Inferior parietal cortex (tissue), 1 donor: ENCODE measurements around the gene BTRC.
A peak's percentile ranks its signal among the peaks of the same experiment; 100 is the strongest.
"Not testable (repeated sequence)": the region's sequence is repeated elsewhere in the genome, so short reads cannot be mapped to it uniquely, and the experiment has no call there.

Source experiments
- DNase-seq: peaks from one replicate; pipeline ENCODE4 v3.0.0-alpha.2; 2016; ENCODE audit errors: extremely low spot score

Gene BTRC

GRCh38 chr10:101353692-101354327, at the start of gene BTRC:
Gene BTRC (plus strand): TSS chr10:101354165. CDS start chr10:101354181, 16 bp downstream.
- peak; percentile 99 for DNase-seq

GRCh38 chr10:101304316-101304715, 49.6 kb upstream of the BTRC start:
- DNase-seq = no peak

DNA sequence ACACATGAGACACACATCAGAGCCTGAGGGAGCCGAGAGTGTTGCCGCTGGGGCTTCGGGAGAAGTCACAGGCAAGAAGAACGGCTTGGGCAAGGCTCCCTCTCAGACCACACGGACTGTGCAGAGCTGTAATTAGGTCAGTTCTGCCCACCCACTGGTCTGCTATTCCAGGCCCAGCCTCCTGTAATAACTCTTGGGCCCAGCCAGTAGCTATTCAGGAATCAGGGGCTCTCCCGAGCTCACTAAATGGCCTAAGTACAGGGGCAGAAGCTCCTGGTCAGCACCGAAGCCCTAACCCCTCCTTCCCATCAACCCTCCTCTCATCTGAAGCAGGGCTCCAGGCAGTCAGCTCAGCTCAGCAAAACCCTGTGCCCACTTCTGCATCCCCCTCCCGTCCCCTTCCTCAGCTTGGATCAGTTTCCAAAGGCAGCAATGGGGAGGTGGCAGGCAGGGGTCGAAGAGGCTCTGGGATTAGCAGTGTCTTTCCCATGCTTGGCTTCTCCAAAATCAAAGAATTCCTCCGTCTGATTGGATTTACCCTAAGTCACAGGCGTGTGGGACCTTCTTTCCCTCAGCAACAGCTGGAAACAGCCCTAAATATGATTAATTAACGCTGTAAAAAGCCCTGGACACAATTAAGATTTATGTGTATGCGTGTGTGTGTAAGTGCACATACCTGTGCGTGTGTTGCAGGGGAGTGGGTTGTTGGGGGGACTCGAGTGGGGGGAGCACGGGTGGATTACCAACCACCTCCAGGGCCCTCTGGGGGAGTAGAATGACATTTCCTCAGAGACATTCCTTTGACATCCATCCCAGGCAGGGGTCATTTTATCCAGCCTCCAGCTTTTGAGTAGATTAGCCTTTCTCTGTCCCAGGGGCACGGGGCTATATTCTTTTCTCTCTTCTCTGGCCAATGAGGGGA, 48.4 kb upstream of the BTRC start:
- DNase-seq = no peak

DNA sequence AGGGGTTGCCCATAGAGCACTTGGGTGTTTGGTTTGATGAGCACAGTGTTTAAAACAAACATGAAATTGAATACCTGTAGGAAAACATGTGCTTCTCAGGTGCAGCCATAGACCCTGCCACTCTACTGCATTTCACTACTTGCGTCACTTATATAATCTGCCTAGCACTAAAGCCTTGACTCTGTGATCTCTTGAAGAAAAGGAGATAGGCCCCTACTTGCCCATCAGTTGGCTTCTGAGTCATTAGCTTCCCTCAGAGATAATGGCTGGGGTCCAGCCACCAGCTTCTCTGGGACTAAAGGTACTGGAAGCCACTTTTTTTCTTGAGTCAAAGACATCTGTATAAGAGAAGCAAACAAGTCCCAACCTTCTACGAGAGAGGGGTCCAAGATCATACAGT, 45.9 kb upstream of the BTRC start:
- no peak for DNase-seq

DNA sequence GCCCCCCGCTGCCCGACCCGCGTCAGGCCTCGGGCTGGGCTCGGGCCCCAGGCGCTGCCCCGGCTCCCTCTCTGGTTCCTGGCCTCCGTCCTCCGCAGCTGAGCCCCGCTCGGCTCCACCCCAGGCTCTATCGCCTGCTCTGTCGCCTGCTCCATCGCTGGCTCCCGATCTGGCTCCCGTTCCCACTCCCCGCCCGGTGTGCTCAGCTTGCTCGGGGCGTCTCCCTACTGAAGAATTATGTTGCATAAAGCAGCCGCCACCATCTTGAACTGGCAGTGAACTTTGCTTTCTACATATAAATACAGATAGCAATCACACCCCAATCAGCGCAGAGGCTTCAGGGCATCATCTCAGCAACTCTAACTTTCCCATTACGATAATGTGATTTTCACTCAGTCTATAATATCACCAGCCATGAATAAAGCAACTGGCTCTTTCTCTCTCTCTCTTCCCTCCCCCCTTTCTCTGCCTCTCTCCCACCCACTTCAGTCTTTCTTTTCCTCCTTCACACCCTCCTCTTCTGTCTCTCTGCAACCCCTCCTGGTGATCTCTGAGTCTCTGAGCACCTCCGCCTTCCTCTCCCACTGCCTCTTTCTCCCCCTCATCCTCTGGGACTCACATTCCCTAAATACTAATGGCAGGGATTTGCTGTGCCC, 43.3 kb upstream of the BTRC start:
- no peak for DNase-seq

- DNase-seq = no peak
Measured at GRCh38 chr10:101311185-101312066, 42.5 kb upstream of the BTRC start.

GRCh38 chr10:101319241-101319915, 34.6 kb upstream of the BTRC start:
- peak; percentile 63 for DNase-seq

DNA sequence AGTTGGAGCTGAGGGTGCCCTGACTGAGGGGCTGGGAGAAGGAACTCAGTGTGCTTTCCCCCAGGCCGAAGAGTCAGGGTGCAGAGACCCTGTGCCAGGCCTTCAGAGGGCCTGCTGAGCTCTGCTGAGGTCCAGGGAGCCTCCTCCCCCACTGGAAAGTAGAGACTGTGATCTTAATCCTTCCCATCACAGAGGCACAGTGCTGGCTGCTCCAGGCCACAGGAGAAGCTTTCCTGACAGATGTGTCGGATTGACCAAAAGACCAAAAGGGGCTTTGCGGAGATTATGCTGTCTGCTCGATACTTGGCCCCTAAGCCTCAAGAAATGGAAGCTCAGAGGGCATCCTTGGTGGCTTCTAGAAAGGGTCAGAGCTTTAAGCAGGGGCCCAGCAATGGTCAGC, 32.9 kb upstream of the BTRC start:
- DNase-seq = no peak

DNA sequence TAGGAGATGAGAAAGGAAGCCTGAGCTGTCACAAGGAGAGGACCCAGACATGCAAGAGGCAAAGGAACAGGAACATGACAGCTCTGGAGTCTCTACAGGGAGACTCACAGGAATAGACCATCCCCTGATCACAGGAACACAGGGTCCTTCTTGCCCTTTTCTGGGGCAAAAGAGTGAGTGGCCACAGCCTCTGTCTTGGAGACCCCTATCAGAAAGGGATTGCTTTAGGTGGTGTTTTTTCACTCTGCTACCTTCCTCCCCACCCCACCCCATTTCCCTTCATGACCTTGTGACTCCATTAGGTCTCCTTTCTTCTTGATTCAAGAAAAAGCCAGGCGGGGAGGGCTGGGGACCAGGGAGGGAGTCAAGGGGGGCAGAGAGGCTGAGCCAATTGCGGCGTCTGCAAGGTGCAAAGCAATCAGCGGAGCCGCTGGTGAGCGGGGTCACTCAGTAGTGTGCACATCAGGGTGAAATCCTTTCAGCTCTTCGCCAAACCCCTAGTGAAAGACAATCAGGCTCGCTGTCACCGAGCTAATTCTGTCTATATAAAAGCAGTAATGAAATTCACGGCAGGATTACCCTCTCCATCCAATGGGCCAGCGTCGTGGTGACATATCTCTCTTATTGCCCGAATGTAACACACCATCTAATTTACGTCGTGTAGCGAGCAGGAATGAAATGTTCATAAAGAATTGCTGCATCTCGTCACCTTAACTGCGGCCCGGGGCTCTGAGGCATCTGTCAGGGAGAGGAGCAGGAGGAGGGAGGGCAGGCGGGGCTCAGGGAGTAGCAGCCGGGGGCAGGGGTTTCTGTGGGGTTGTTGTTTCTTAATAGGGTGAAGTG, 31.5 kb upstream of the BTRC start:
- DNase-seq = no peak

DNA sequence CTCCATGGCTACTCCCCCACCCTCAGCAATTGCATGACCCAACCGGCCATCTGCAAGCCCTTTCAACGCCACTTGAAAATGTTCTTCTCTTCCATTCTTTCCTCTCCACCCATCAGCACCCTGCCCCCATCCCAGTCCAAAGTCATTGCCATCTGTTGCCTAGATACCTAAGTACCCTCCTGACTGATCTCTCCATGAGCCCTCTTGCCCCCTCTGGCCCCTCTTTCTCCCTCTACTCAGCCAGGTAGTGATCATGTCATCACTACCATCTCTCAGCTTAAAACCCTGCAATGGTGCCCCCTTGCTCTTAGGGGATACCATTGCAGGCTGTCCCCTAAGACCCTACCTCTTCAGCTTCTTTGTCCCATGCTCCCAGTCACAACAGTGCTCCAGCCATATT, 30.5 kb upstream of the BTRC start:
- DNase-seq = no peak

- DNase-seq = not testable (repeated sequence)
Measured at GRCh38 chr10:101327454-101327853, 26.5 kb upstream of the BTRC start.

DNA sequence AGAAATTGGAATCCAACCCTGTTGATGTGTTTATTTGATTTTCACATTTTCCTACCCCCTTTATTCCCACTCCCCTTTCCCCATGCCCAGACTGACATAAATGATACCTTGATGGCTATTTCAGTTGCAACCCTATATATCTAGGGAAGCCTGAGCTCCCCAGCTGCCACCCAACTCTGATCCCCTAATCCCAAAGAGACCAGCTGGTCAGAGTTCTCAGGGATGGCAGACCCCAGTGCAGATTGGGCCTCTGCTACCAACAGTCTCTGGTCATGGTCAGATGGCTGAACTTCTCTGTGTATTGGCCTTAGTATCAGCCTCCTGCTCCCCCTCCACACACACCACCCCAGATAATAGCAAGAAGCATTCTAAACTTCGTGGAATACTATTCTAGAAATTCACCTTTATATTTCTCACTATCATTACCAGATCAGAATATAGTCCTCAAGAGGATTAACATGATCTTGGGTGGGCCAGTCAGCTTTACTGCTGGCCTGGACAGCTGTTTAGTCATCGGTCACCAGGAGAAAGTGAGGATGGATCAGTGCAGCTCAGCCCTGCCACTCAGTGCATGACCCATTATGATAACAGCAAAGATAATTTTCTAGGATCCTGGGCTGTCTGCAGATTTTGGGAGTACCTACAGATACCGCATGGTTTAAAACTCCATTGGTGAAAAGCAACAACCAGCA, 24.5 kb upstream of the BTRC start:
- DNase-seq = no peak

- peak; percentile 3 for DNase-seq
Measured at GRCh38 chr10:101330231-101330630, 23.7 kb upstream of the BTRC start.

- no peak for DNase-seq
Measured at GRCh38 chr10:101330631-101331225, 23.2 kb upstream of the BTRC start.

GRCh38 chr10:101331956-101332355, 22.0 kb upstream of the BTRC start:
- peak; percentile 11 for DNase-seq

DNA sequence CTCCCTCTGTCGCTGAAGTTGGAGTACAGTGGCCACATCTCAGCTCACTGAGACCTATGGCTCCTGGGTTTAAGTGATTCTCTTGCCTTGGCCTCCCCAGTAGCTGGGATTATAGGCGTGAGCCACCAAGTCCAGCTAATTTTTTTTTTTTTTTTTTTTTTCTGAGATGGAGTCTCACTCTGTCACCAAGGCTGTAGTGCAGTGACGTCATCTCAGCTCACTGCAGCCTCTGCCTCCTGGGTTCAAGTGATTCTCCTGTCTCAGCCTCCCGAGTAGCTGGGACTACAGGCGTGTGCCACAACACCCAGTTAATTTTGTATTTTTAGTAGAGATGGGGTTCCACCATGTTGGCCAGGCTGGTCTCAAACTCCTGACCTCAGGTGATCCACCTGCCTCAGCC, 19.7 kb upstream of the BTRC start:
- not testable (repeated sequence) for DNase-seq

GRCh38 chr10:101336382-101336781, 17.6 kb upstream of the BTRC start:
- DNase-seq = no peak

- no peak for DNase-seq
Measured at GRCh38 chr10:101337836-101338235, 16.1 kb upstream of the BTRC start.

DNA sequence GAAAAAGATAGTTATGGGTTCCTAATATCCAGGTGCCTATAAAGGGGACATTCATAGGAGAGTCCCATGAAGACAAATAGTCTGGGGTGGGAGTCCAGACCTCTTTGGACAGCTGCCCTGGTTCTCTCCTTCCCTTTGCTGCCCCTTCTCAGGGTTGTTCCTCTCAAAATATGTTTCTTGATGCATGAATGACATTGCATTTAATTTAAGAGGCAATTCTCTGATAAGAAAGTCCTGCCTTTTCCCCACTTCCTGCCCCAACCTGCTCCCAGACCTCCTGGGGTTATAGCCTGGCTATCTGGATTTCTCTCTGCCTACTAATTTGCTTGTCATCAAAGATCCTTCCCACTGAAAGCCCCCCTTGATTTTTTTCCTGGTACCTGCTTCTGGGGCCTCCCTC, 12.5 kb upstream of the BTRC start:
- no peak for DNase-seq
